Activated CD8-positive, alpha-beta memory T cell treated with anti-CD3 and anti-CD28 coated beads for 4 hours (primary cell): ENCODE measurements around the gene EPHA6.

Source experiments
- DNase-seq, 2 donors: peaks; one replicate each; pipeline ENCODE4 v3.0.0-alpha.2; 2020; ENCODE audit warnings: low read depth in 2 of 2

The EPHA6 gene

DNA sequence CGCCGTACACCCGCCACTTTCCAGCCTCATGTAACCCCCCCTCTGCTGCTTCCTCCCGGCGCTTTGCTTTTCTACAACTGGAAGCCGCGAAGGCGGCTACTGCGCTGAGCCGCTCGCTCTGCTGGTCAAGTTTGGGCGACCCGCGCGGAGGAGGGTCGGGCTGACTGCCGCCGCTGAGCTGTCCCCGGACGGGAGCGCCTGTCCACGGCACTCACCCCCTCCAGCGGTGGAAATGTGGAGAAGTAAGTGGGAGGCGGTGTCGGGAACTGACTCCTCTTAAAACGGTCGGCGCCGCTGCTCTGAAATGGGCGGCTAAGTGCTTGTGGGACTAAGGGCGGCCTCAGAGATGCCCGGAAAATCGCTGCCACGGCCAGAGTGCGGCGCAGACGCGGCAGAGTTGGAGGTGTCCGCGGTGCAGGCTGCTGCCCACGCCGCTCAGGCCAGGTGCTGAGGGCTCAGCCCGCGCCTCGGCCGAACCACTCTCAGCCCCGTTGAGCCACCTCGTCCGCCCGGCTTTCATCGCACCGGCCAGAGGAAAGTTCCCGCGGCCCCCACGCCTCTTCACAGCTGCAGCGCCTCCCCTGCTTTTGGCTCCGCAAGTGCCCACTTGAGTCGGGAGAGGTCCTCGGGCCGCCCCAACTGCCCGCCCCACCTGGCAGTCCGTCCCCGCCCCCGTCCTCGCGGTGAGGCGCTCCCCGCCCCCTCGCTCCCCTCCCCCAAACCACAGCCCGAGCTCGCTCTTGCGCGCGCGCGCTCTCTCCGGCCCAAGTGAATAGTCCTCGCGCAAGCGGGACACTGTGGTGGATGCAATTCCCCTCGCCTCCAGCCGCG, at the start of gene EPHA6:
EPHA6 (plus strand) TSS at position 775 of the 831 bp plus-strand sequence.
- no peak for DNase-seq

DNA sequence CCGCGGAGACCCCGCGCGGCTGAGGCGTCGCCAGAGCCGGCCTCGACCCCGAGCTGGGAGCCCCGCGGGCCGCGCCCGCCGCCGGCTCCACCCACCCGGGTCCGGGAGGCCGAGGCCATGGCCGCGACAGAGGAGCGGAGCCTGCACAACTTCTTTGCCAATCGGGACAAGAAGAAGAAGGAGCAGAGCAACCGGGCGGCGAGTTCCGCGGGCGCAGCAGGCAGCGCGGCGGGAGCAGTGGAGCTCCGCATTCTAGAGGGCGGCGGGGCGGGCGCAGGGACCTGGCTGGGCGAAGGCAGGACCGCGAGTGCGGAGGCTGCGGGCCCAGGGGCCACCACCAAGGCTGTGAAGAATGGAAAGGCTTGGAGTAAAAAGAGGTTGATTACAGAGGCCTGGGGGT, 37.6 kb upstream of the EPHA6 start:
- no peak for DNase-seq

- no peak for DNase-seq
Observed at GRCh38 chr3:96779810-96780209, 34.6 kb upstream of the EPHA6 start.

GRCh38 chr3:96796101-96796500, 18.3 kb upstream of the EPHA6 start:
- DNase-seq: no peak

DNA sequence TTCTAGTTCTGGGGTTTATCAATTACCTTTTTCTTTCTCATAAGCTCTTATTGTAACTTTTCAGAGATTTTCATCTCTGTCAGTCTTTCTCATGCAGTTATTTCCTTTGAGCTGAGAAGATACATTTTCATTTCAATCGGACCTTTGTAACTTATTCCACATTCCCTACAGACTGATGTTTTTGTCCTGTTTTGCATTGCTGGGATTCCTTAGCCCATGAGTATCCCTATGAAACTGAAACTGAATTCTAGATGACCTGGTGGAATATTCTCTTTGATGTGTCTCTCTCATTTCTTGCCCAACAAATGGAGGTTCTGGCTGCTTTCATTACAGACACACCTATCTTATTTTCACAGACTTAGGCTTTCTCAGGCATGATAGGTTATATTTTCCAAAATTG, 10.5 kb upstream of the EPHA6 start:
- DNase-seq: no peak

GRCh38 chr3:96806341-96806740, 8.1 kb upstream of the EPHA6 start:
- no peak for DNase-seq

DNA sequence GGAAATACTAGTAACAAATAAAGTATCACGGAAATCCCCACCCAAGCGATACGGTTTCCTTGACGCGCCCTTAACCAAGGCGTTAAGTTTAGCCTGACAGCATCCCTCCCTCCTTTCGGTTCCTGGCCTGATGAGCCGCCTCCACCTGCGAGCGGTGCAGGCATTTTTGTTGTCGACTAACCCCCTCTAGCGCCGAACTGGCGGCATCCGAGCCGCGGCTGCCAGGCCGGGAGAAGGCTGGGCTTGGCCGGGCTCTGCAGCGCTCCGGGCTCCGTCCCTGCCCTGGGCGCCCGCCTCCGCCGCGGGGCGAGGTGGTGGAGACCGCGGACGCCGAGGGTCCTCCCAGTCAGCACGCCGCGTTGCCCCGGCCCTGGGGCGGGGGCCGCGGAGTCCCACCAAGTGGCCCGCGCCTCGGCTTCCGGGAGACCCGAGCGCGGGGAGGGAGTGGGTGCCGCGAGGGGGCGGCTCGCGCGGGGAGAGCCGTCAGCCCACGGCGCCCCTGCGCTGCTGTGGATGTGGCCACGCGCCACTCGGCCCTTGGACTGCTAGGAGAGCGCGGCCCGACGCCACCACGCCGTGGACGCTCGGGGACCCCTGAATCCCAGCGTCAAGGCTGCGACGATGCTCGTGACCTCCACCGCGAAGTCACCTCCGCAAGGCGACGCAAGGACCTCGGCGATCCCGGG, 1.1 kb upstream of the EPHA6 start:
- DNase-seq: no peak

GRCh38 chr3:96814651-96815567, 515 bp downstream of the EPHA6 start:
- DNase-seq: no peak

GRCh38 chr3:96831175-96831574, 16.8 kb downstream of the EPHA6 start:
- no peak for DNase-seq

- no peak for DNase-seq
Observed at GRCh38 chr3:96833301-96833700, 18.9 kb downstream of the EPHA6 start.

- DNase-seq: no peak
Observed at GRCh38 chr3:96836153-96836915, 21.9 kb downstream of the EPHA6 start.

DNA sequence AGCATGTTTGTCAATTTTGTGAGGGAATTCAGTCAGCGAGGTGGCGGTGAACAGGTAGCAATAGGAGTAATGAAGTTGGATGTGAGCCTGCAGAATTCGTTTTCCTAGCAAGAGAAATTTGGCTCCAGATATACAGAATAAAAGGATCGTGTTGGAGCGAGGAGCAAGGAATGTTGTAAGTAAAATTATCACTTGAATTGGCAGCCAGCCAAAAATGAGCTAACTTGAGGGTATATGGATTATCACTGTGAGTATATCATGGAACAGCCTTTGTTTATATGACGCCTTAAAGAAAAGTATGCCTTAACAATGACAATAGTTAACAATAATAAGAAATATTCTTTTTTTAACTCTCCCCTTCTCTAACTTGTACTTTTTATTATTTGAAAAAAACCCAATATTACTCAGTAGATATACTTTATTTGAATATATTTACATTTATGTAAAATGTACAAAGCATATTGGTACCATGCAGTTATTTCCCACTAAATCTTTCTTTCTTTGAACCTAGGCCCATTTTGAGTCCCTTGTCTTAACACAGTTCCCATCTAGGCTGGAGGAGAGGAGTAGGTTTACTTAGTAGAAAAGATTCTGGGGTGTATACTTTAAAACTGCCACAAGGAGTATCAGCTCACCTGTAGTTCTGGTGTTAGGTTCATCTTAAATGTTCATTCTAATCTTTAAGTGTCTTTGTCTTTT, 29.3 kb downstream of the EPHA6 start:
- DNase-seq: no peak

GRCh38 chr3:96844204-96844514, 29.8 kb downstream of the EPHA6 start:
- DNase-seq: no peak

DNA sequence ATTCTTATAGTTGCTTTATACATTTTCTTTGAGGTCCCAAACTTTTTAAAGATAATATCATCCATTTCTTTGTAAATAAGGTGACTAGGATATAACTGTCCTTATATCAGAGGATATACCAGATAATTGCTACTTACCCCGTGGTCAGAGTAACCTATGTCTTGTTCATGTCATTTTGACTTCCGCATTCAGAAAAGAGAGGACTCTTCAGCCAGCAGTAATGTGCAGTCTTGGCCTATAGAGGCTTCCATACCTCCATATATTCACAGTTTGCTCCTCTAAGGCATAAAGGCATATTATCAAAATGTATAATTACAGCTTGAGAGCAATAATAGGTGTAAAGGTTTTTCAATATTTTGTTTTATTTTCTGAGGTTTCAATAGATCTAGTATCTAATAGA, 38.5 kb downstream of the EPHA6 start:
- no peak for DNase-seq

GRCh38 chr3:96860882-96861281, 46.5 kb downstream of the EPHA6 start:
- no peak for DNase-seq

DNA sequence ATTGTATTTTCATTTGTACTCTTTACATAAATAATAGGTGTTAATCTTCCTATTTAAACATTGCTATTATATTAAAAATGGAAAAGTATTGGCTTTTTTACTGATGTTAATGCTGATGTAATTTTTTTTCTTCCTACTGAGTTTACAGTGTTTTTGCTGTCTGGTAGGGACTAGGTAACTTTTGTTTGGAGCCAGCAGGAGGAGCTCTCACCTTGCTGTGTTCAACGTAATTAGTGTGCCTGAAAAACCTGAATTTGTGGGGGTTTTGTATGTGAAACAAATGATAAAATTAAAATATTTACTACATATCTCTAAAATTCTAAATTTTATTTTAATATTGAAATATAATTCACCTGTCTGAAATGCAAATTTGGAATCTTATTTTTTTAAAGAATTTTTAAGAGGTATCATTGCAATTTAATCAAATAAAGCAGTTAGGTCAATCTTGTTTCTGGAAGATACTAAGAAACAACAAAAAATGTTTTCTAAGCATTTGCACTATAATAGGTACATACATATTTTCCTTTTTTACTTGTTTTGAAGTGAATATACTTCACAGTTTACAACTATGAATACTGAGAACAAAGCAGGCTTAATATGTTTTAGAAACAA, 48.8 kb downstream of the EPHA6 start:
- DNase-seq: no peak

DNA sequence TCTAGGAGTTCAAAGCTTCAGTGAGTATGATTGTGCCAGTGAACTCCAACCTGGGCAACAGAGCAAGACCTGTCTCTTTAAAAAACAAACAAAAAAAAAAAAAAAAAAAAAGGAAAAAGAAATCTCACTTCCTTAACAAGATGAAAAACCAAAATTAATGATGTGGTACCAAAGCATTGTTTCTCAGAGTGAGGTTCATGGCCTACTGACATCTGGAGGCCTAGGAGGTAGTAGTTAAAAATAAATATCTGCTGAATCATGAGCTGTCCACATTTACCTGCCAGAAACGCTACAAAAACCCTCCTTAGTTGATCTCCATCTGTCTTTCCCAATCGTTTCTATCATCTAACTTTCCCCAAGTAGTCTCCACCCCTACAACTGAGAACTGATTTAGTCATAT, 51.2 kb downstream of the EPHA6 start:
- DNase-seq: no peak

GRCh38 chr3:96869316-96869715, 54.9 kb downstream of the EPHA6 start:
- DNase-seq: no peak

- no peak for DNase-seq
Observed at GRCh38 chr3:96877510-96877909, 63.1 kb downstream of the EPHA6 start.

DNA sequence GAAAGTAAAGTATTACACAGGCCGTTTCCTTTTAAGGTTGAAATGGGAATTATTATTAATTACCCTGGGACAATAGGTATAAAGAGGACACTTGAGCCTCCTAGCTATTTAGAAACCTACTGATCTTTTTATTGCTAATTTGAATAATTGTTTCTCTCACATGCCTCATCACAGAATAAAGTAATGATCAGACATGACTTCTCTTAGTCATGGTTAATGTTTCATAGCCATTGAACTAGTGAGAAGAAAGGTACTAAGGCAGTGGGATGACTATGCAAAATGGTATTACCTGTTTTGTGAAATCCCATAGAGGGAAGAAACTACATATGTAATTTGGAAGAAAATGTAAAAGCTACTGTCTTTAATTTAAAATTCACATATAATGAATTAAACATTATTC, 85.6 kb downstream of the EPHA6 start:
- DNase-seq: no peak

GRCh38 chr3:96900566-96900965, 86.2 kb downstream of the EPHA6 start:
- no peak for DNase-seq
